CD4-positive, alpha-beta T cell treated with Interleukin-4 for 4 hours (primary cell): ENCODE data around the gene SELENOO.
A peak's percentile ranks its signal among the peaks of the same experiment; 100 is the strongest.

Source experiments
- DNase-seq: peaks from one replicate; pipeline ENCODE4 v3.0.0-alpha.2; 2020

The SELENOO gene

GRCh38 chr22:50243685-50244419, 43.0 kb downstream of the SELENOO start:
- DNase-seq: no peak

GRCh38 chr22:50244420-50245213, 43.8 kb downstream of the SELENOO start, which contains the start of gene TUBGCP6:
TUBGCP6 (minus strand) TSS chr22:50245023; CDS start chr22:50244459, 564 bp downstream.
- peak; percentile 87 for DNase-seq

- no peak for DNase-seq
Measured at GRCh38 chr22:50245214-50246072, 44.6 kb downstream of the SELENOO start.

- no peak for DNase-seq
Measured at GRCh38 chr22:50246242-50247175, 45.7 kb downstream of the SELENOO start.

- peak; percentile 62 for DNase-seq
Measured at GRCh38 chr22:50247748-50248147, 46.9 kb downstream of the SELENOO start.

- DNase-seq: no peak
Measured at GRCh38 chr22:50248196-50249081, 47.6 kb downstream of the SELENOO start.

GRCh38 chr22:50249341-50250248, 48.8 kb downstream of the SELENOO start:
- no peak for DNase-seq

GRCh38 chr22:50250249-50250554, 49.4 kb downstream of the SELENOO start:
- no peak for DNase-seq

- peak; percentile 73 for DNase-seq
Measured at GRCh38 chr22:50250555-50251476, 50.0 kb downstream of the SELENOO start, which contains the start of gene HDAC10. HDAC10 (minus strand) TSS chr22:50251265; CDS start chr22:50251032, 233 bp downstream.

GRCh38 chr22:50251477-50252081, 50.8 kb downstream of the SELENOO start:
- no peak for DNase-seq

- DNase-seq: peak; percentile 66
Measured at GRCh38 chr22:50252082-50253045, 51.6 kb downstream of the SELENOO start.

GRCh38 chr22:50253046-50253915, 52.5 kb downstream of the SELENOO start:
- no peak for DNase-seq

- DNase-seq: no peak
Measured at GRCh38 chr22:50253941-50254340, 53.1 kb downstream of the SELENOO start.

GRCh38 chr22:50255099-50255498, 54.3 kb downstream of the SELENOO start:
- no peak for DNase-seq

GRCh38 chr22:50255607-50256006, 54.8 kb downstream of the SELENOO start:
- DNase-seq: no peak
